Tibial nerve (tissue), 4 donors: ENCODE data around the gene TXLNB. TPM values are rescaled to one million over a fixed set of nuclear protein-coding genes. Genes with fewer than 3 reads are reported as not detected.
A peak's percentile ranks its signal among the peaks of the same experiment; 100 is the strongest.

Experiments used
- DNase-seq, 2 donors: peaks; one replicate each; pipeline ENCODE4 v3.0.0-alpha.2; 2019; ENCODE audit warnings: low spot score in 2 of 2
- H3K27ac ChIP-seq, 4 donors: fragments of 200-600 bp; sonication (generic) in 3 of 4; one replicate each; pipeline ENCODE4 v1.5.1; 2017 to 2019; ENCODE audit warnings: mild to moderate bottlenecking in 1 of 4
- H3K27me3 ChIP-seq, 2 donors: fragments of 200-600 bp; sonication (generic) in 1 of 2; one replicate each; pipeline versions ENCODE4 v1.5.1 to v1.6.0; 2017 to 2019
- H3K36me3 ChIP-seq, 3 donors: fragments of 200-600 bp; sonication (generic); one replicate each; pipeline ENCODE4 v1.5.1; 2018 to 2019
- H3K4me1 ChIP-seq, 4 donors: fragments of 200-600 bp; sonication (generic) in 3 of 4; one replicate each; pipeline ENCODE4 v1.5.1; 2017 to 2019
- H3K4me3 ChIP-seq, 4 donors: fragments of 200-600 bp; sonication (generic) in 3 of 4; one replicate each; pipeline ENCODE4 v1.5.1; 2017 to 2019; ENCODE audit warnings: mild to moderate bottlenecking in 1 of 4, moderate library complexity in 1 of 4
- H3K9me3 ChIP-seq, 4 donors: fragments of 200-600 bp; sonication (generic) in 3 of 4; one replicate each; pipeline ENCODE4 v1.5.1; 2017 to 2019
- CTCF ChIP-seq, 5 experiments: fragments of 200-600 bp in 3 of 5; fragments of 450-650 bp in 2 of 5; sonication (generic) in 3 of 5; IDR thresholded peaks; one replicate each; pipeline ENCODE4 v1.5.1; 2016 to 2019; ENCODE audit warnings: antibody characterized with exemption in 5 of 5, mild to moderate bottlenecking in 3 of 5, moderate library complexity in 2 of 5
- EP300 ChIP-seq, 2 donors: sonication (generic); formaldehyde crosslinking; IDR thresholded peaks; one replicate each; pipeline ENCODE4 v1.6.1; 2017; ENCODE audit warnings: antibody characterized with exemption in 2 of 2, mild to moderate bottlenecking in 1 of 2
- POLR2A ChIP-seq, 2 donors: fragments of 450-650 bp; IDR thresholded peaks; one replicate each; pipeline ENCODE4 v1.6.1; 2017; ENCODE audit warnings: antibody characterized with exemption in 2 of 2, mild to moderate bottlenecking in 2 of 2, moderate library complexity in 2 of 2
- WGBS, 2 donors: methylation state at CpG; one replicate each; pipeline ENCODE4 v1.1.5; 2018; 5-methylcytosine and 5-hydroxymethylcytosine counted together
- total RNA-seq, 4 donors: library from RNA; depleted of rRNA; stranded (reverse); fragments of >200 nt; gene quantifications; one replicate each; pipeline ENCODE4 v1.1.0, GENCODE V29; 2016

Gene TXLNB
- total RNA-seq, 4 donors from 2014 or later, result under 0.01 to 0.63 (median 0.26) TPM

GRCh38 chr6:139285590-139285989, 6.2 kb downstream of the TXLNB start:
- Histone ChIP-seq H3K4me3 (no peak overlapping the region), H3K9me3 (no peaks in the 10 kb centered on the region), H3K36me3 (no peaks in the 10 kb centered on the region), H3K27me3 (no peaks in the 10 kb centered on the region), H3K4me1 (peaks cover 0 to 9% (median 4%) of the 10 kb centered on the region in 4 donors), H3K27ac (no peak overlapping the region)
- no peak for DNase-seq
- 92 to 95% methylated on average over 6 of the region's 6 CpGs for WGBS, 2 donors
- TF ChIP-seq CTCF (IDR thresholded peaks at IDR 0.05), result no peak
- TF ChIP-seq POLR2A (IDR thresholded peaks at IDR 0.05), result no peak
- TF ChIP-seq EP300 (IDR thresholded peaks at IDR 0.05), result no peak

- no peaks in the 10 kb centered on the region for H3K9me3 ChIP-seq
- TF ChIP-seq CTCF (IDR thresholded peaks at IDR 0.05) (no peak), EP300 (IDR thresholded peaks at IDR 0.05) (no peak), POLR2A (IDR thresholded peaks at IDR 0.05) (no peak)
- no peak overlapping the region for H3K27ac ChIP-seq
- DNase-seq, result no peak
- H3K4me3 ChIP-seq, result no peak overlapping the region
- H3K27me3 ChIP-seq, result no peaks in the 10 kb centered on the region
- H3K4me1 ChIP-seq, result peaks cover 0 to under 1% (median 0%) of the 10 kb centered on the region in 4 donors
- no peaks in the 10 kb centered on the region for H3K36me3 ChIP-seq
- WGBS, 2 donors, result 69 to 83% methylated on average over 3 of the region's 3 CpGs
Measured at GRCh38 chr6:139284789-139285188, 7.0 kb downstream of the TXLNB start.

GRCh38 chr6:139282684-139283083, 9.1 kb downstream of the TXLNB start:
- no peak overlapping the region for H3K27ac ChIP-seq
- no peaks in the 10 kb centered on the region for H3K36me3 ChIP-seq
- WGBS, 2 donors, result 32 to 64% methylated on average over 3 of the region's 3 CpGs
- no peaks in the 10 kb centered on the region for H3K9me3 ChIP-seq
- H3K27me3 ChIP-seq, result no peaks in the 10 kb centered on the region
- H3K4me1 ChIP-seq, result peaks cover 0 to 2% (median 0%) of the 10 kb centered on the region in 4 donors
- no peak overlapping the region for H3K4me3 ChIP-seq
- no peak for TF ChIP-seq EP300 (IDR thresholded peaks at IDR 0.05)
- TF ChIP-seq CTCF (IDR thresholded peaks at IDR 0.05), result no peak
- no peak for TF ChIP-seq POLR2A (IDR thresholded peaks at IDR 0.05)
- no peak for DNase-seq

- Histone ChIP-seq H3K27me3 (no peaks in the 10 kb centered on the region), H3K4me3 (no peak overlapping the region), H3K4me1 (peaks cover 0 to 11% (median 0%) of the 10 kb centered on the region in 4 donors), H3K36me3 (no peaks in the 10 kb centered on the region), H3K27ac (no peak overlapping the region), H3K9me3 (no peaks in the 10 kb centered on the region)
- DNase-seq, result no peak
- TF ChIP-seq CTCF (IDR thresholded peaks at IDR 0.05), result no peak
- no peak for TF ChIP-seq EP300 (IDR thresholded peaks at IDR 0.05)
- 100% methylated on average over 2 of the region's 2 CpGs for WGBS, 2 donors
Measured at GRCh38 chr6:139278190-139278589, 13.6 kb downstream of the TXLNB start.

- DNase-seq, result no peak
- H3K27me3 ChIP-seq, result no peaks in the 10 kb centered on the region
- no peak for TF ChIP-seq CTCF (IDR thresholded peaks at IDR 0.05)
- TF ChIP-seq POLR2A (IDR thresholded peaks at IDR 0.05), result no peak
- no peak for TF ChIP-seq EP300 (IDR thresholded peaks at IDR 0.05)
- H3K4me1 ChIP-seq, result peaks cover 0 to 11% (median 0%) of the 10 kb centered on the region in 4 donors
- WGBS, 2 donors, result 6 to 14% methylated on average over 1 of the region's 1 CpG
- H3K4me3 ChIP-seq, result no peak overlapping the region
- H3K9me3 ChIP-seq, result no peaks in the 10 kb centered on the region
- H3K27ac ChIP-seq, result peak overlapping the region in 2 of 4 donors; percentile 20 to 67
- no peaks in the 10 kb centered on the region for H3K36me3 ChIP-seq
Measured at GRCh38 chr6:139277587-139277986, 14.2 kb downstream of the TXLNB start.
